ENCODE measurements around the gene CORO2A.
"Not testable (repeated sequence)": the region's sequence is repeated elsewhere in the genome, so short reads cannot be mapped to it uniquely, and the experiment has no call there.

The CORO2A gene

GRCh38 chr9:98080326-98080725 lies 112.1 kb downstream of the CORO2A start:
- no peak overlapping the region for H3K4me3 ChIP-seq (ENCODE audit: low read length)
- TF ChIP-seq CTCF (IDR thresholded peaks at IDR 0.05; ENCODE audit: insufficient read depth, low read depth, low read length, missing control alignments) = no peak
- no peak for DNase-seq (ENCODE audit: low read depth)

- no peak for DNase-seq (ENCODE audit: low read depth)
- H3K4me3 ChIP-seq (ENCODE audit: low read length) = no peak overlapping the region
- no peak for TF ChIP-seq CTCF (IDR thresholded peaks at IDR 0.05; ENCODE audit: insufficient read depth, low read depth, low read length, missing control alignments)
These were observed 113.5 kb downstream of the CORO2A start for GRCh38 chr9:98078895-98079294.

GRCh38 chr9:98076514-98076890 lies 115.9 kb downstream of the CORO2A start:
- DNase-seq (ENCODE audit: low read depth); H3K4me3 ChIP-seq (ENCODE audit: low read length): not testable (repeated sequence)

- H3K4me3 ChIP-seq (ENCODE audit: low read length) = no peak overlapping the region
- DNase-seq (ENCODE audit: low read depth) = peak; percentile 75
- TF ChIP-seq CTCF (IDR thresholded peaks at IDR 0.05; ENCODE audit: insufficient read depth, low read depth, low read length, missing control alignments) = no peak
These were observed 117.1 kb downstream of the CORO2A start for GRCh38 chr9:98075332-98075805.

GRCh38 chr9:98074115-98074990 lies 118.1 kb downstream of the CORO2A start:
- peak; percentile 96 for TF ChIP-seq CTCF (IDR thresholded peaks at IDR 0.05; ENCODE audit: insufficient read depth, low read depth, low read length, missing control alignments)
- no peak overlapping the region for H3K4me3 ChIP-seq (ENCODE audit: low read length)
- DNase-seq (ENCODE audit: low read depth) = peak; percentile 61

- no peak for TF ChIP-seq CTCF (IDR thresholded peaks at IDR 0.05; ENCODE audit: insufficient read depth, low read depth, low read length, missing control alignments)
- no peak for DNase-seq (ENCODE audit: low read depth)
- no peak overlapping the region for H3K4me3 ChIP-seq (ENCODE audit: low read length)
These were observed 120.7 kb downstream of the CORO2A start for GRCh38 chr9:98071737-98072136.
